Measurements from ENCODE around the gene DMWD.

DNA sequence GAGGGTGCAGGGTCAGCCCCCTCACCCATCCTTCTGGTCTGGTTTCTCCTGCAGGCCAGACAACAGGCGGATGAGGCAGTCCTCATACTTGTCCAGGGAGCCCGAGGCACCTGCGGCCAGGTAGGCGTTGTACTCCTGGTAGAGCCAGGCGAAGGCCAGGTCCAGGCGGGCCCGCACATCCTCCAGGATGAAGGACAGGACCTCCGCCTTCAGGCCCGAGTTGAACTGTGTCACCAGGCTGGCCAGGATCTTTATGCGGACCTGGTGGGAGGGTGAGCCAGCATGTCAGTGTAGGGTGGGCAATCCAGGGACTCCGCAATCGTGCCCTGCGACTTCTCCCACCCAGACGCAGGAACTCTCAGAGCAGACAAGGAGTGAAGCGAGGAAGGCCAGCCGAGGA lies 36.3 kb upstream of the DMWD start:
- TF ChIP-seq, protein P1, sequence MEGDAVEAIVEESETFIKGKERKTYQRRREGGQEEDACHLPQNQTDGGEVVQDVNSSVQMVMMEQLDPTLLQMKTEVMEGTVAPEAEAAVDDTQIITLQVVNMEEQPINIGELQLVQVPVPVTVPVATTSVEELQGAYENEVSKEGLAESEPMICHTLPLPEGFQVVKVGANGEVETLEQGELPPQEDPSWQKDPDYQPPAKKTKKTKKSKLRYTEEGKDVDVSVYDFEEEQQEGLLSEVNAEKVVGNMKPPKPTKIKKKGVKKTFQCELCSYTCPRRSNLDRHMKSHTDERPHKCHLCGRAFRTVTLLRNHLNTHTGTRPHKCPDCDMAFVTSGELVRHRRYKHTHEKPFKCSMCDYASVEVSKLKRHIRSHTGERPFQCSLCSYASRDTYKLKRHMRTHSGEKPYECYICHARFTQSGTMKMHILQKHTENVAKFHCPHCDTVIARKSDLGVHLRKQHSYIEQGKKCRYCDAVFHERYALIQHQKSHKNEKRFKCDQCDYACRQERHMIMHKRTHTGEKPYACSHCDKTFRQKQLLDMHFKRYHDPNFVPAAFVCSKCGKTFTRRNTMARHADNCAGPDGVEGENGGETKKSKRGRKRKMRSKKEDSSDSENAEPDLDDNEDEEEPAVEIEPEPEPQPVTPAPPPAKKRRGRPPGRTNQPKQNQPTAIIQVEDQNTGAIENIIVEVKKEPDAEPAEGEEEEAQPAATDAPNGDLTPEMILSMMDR (IDR thresholded peaks at IDR 0.05; ENCODE audit: insufficient read depth, low read length, poor library complexity, severe bottlenecking): no peak
- TF ChIP-seq EZH2phosphoT487 (conservative IDR thresholded peaks at IDR 0.05; ENCODE audit: low read length): no peak

Measured in SU-DHL-6 (cell line).